Measurements from ENCODE around the gene CDK4.

CDK4 gene

GRCh38 chr12:57735952-57736740, 16.0 kb downstream of the CDK4 start:
- DNase-seq (ENCODE audit: insufficient read length, low spot score), result no peak
- no peak for TF ChIP-seq TAF1 (IDR thresholded peaks at IDR 0.05; ENCODE audit: low read depth, low read length)
- no peak for TF ChIP-seq SPI1 (IDR thresholded peaks at IDR 0.05; ENCODE audit: low read depth, low read length)
- no peak for TF ChIP-seq PAX5 (IDR thresholded peaks at IDR 0.05; ENCODE audit: insufficient read depth, low read length, severe bottlenecking)
- no peak for TF ChIP-seq POLR2A (IDR thresholded peaks at IDR 0.05; ENCODE audit: low read depth, low read length)
- TF ChIP-seq POLR2AphosphoS5 (IDR thresholded peaks at IDR 0.05; ENCODE audit: low read depth, low read length), result no peak
- no peak for TF ChIP-seq POU2F2 (IDR thresholded peaks at IDR 0.05; ENCODE audit: low read depth, low read length)
- FAIRE-seq, result no peak

- FAIRE-seq (no peak), DNase-seq (ENCODE audit: insufficient read length, low spot score) (no peak)
- TF ChIP-seq TAF1 (IDR thresholded peaks at IDR 0.05; ENCODE audit: low read depth, low read length), result no peak
- no peak for TF ChIP-seq PAX5 (IDR thresholded peaks at IDR 0.05; ENCODE audit: insufficient read depth, low read length, severe bottlenecking)
- TF ChIP-seq POLR2A (IDR thresholded peaks at IDR 0.05; ENCODE audit: low read depth, low read length), result no peak
- no peak for TF ChIP-seq POLR2AphosphoS5 (IDR thresholded peaks at IDR 0.05; ENCODE audit: low read depth, low read length)
- TF ChIP-seq SPI1 (IDR thresholded peaks at IDR 0.05; ENCODE audit: low read depth, low read length), result no peak
- no peak for TF ChIP-seq POU2F2 (IDR thresholded peaks at IDR 0.05; ENCODE audit: low read depth, low read length)
Measured at GRCh38 chr12:57735198-57735855, 16.8 kb downstream of the CDK4 start.

- DNase-seq (ENCODE audit: insufficient read length, low spot score), result no peak
- TF ChIP-seq SPI1 (IDR thresholded peaks at IDR 0.05; ENCODE audit: low read depth, low read length), result no peak
- FAIRE-seq, result no peak
Measured at GRCh38 chr12:57734591-57734990, 17.5 kb downstream of the CDK4 start.

- FAIRE-seq (no peak), DNase-seq (ENCODE audit: insufficient read length, low spot score) (no peak)
- no peak for TF ChIP-seq POLR2A (IDR thresholded peaks at IDR 0.05; ENCODE audit: low read depth, low read length)
- no peak for TF ChIP-seq PAX5 (IDR thresholded peaks at IDR 0.05; ENCODE audit: insufficient read depth, low read length, severe bottlenecking)
- no peak for TF ChIP-seq POLR2AphosphoS5 (IDR thresholded peaks at IDR 0.05; ENCODE audit: low read depth, low read length)
- TF ChIP-seq TAF1 (IDR thresholded peaks at IDR 0.05; ENCODE audit: low read depth, low read length), result no peak
- no peak for TF ChIP-seq POU2F2 (IDR thresholded peaks at IDR 0.05; ENCODE audit: low read depth, low read length)
- no peak for TF ChIP-seq SPI1 (IDR thresholded peaks at IDR 0.05; ENCODE audit: low read depth, low read length)
Measured at GRCh38 chr12:57733928-57734327, 18.2 kb downstream of the CDK4 start.

- FAIRE-seq, result no peak
- DNase-seq (ENCODE audit: insufficient read length, low spot score), result no peak
- no peak for TF ChIP-seq POLR2A (IDR thresholded peaks at IDR 0.05; ENCODE audit: low read depth, low read length)
- no peak for TF ChIP-seq POLR2AphosphoS5 (IDR thresholded peaks at IDR 0.05; ENCODE audit: low read depth, low read length)
- TF ChIP-seq SPI1 (IDR thresholded peaks at IDR 0.05; ENCODE audit: low read depth, low read length), result no peak
- TF ChIP-seq POU2F2 (IDR thresholded peaks at IDR 0.05; ENCODE audit: low read depth, low read length), result no peak
- TF ChIP-seq TAF1 (IDR thresholded peaks at IDR 0.05; ENCODE audit: low read depth, low read length), result no peak
- no peak for TF ChIP-seq PAX5 (IDR thresholded peaks at IDR 0.05; ENCODE audit: insufficient read depth, low read length, severe bottlenecking)
Measured at GRCh38 chr12:57732726-57733593, 19.1 kb downstream of the CDK4 start.

GRCh38 chr12:57732270-57732669, 19.8 kb downstream of the CDK4 start:
- DNase-seq (ENCODE audit: insufficient read length, low spot score), result no peak
- TF ChIP-seq TAF1 (IDR thresholded peaks at IDR 0.05; ENCODE audit: low read depth, low read length), result no peak
- TF ChIP-seq SPI1 (IDR thresholded peaks at IDR 0.05; ENCODE audit: low read depth, low read length), result no peak
- no peak for TF ChIP-seq POLR2A (IDR thresholded peaks at IDR 0.05; ENCODE audit: low read depth, low read length)
- no peak for TF ChIP-seq POU2F2 (IDR thresholded peaks at IDR 0.05; ENCODE audit: low read depth, low read length)
- TF ChIP-seq POLR2AphosphoS5 (IDR thresholded peaks at IDR 0.05; ENCODE audit: low read depth, low read length), result no peak
- TF ChIP-seq PAX5 (IDR thresholded peaks at IDR 0.05; ENCODE audit: insufficient read depth, low read length, severe bottlenecking), result no peak
- FAIRE-seq, result no peak

GRCh38 chr12:57731411-57732080, 20.6 kb downstream of the CDK4 start:
- FAIRE-seq, result no peak
- TF ChIP-seq PAX5 (IDR thresholded peaks at IDR 0.05; ENCODE audit: insufficient read depth, low read length, severe bottlenecking) (no peak), POU2F2 (IDR thresholded peaks at IDR 0.05; ENCODE audit: low read depth, low read length) (no peak), TAF1 (IDR thresholded peaks at IDR 0.05; ENCODE audit: low read depth, low read length) (no peak), POLR2A (IDR thresholded peaks at IDR 0.05; ENCODE audit: low read depth, low read length) (no peak), POLR2AphosphoS5 (IDR thresholded peaks at IDR 0.05; ENCODE audit: low read depth, low read length) (no peak), SPI1 (IDR thresholded peaks at IDR 0.05; ENCODE audit: low read depth, low read length) (no peak)
- no peak for DNase-seq (ENCODE audit: insufficient read length, low spot score)

GRCh38 chr12:57730336-57731067, 21.6 kb downstream of the CDK4 start:
- TF ChIP-seq TAF1 (IDR thresholded peaks at IDR 0.05; ENCODE audit: low read depth, low read length) (no peak), SPI1 (IDR thresholded peaks at IDR 0.05; ENCODE audit: low read depth, low read length) (no peak), POLR2AphosphoS5 (IDR thresholded peaks at IDR 0.05; ENCODE audit: low read depth, low read length) (no peak), PAX5 (IDR thresholded peaks at IDR 0.05; ENCODE audit: insufficient read depth, low read length, severe bottlenecking) (no peak), POLR2A (IDR thresholded peaks at IDR 0.05; ENCODE audit: low read depth, low read length) (no peak), POU2F2 (IDR thresholded peaks at IDR 0.05; ENCODE audit: low read depth, low read length) (no peak)
- no peak for FAIRE-seq
- DNase-seq (ENCODE audit: insufficient read length, low spot score), result no peak
